ENCODE results near the gene ZFYVE26. TPM values are rescaled to one million over a fixed set of nuclear protein-coding genes. Genes with fewer than 3 reads are reported as not detected.
"Not testable (repeated sequence)": the region's sequence is repeated elsewhere in the genome, so short reads cannot be mapped to it uniquely, and the experiment has no call there.

The ZFYVE26 gene
- total and polyA plus RNA-seq, 7 experiments from 2014 or later, result 3.2 to 38.9 (median 25.8) TPM

GRCh38 chr14:67719866-67720265 is 96.5 kb downstream of the ZFYVE26 start:
- H3K9me3 Mint-ChIP-seq, result peaks cover 0 to 4% (median 0%) of the 10 kb centered on the region in 11 donors

GRCh38 chr14:67719385-67719784 is 97.0 kb downstream of the ZFYVE26 start:
- H3K27me3 Mint-ChIP-seq, result peaks cover 30 to 41% (median 34%) of the 10 kb centered on the region in 5 donors
- H3K36me3 Mint-ChIP-seq; ATAC-seq; H3K9me3 Mint-ChIP-seq; H3K36me3 ChIP-seq (ENCODE audit: control insufficient read depth in 2 of 3, insufficient read depth in 3 of 3, low read length in 3 of 3); H3K4me1 Mint-ChIP-seq; H3K27ac Mint-ChIP-seq; H3K4me3 ChIP-seq (ENCODE audit: low read length); H3K9me3 ChIP-seq (ENCODE audit: control insufficient read depth in 2 of 3, low read length in 3 of 3); intact Hi-C loops (cut with micrococcal nuclease); H3K27ac ChIP-seq (ENCODE audit: low read depth, low read length); H3K27me3 ChIP-seq (ENCODE audit: control insufficient read depth in 2 of 2, insufficient read depth in 2 of 2, low read length in 2 of 2); POLR2A ChIA-PET; CTCF ChIA-PET; H3K4me3 Mint-ChIP-seq; DNase-seq; H3K4me1 ChIP-seq (ENCODE audit: control insufficient read depth in 2 of 2, insufficient read depth in 2 of 2, low read length in 2 of 2): not testable (repeated sequence)

More at GRCh38 chr14:67719866-67720265, 96.5 kb downstream of the ZFYVE26 start:
- Histone ChIP-seq H3K9me3 (ENCODE audit: control insufficient read depth in 2 of 3, low read length in 3 of 3) (no peaks in the 10 kb centered on the region), H3K27me3 (ENCODE audit: control insufficient read depth in 2 of 2, insufficient read depth in 2 of 2, low read length in 2 of 2) (peaks cover 0 to 9% of the 10 kb centered on the region in 2 donors), H3K36me3 (ENCODE audit: control insufficient read depth in 2 of 3, insufficient read depth in 3 of 3, low read length in 3 of 3) (no peaks in the 10 kb centered on the region), H3K4me1 (ENCODE audit: control insufficient read depth in 2 of 2, insufficient read depth in 2 of 2, low read length in 2 of 2) (no peaks in the 10 kb centered on the region), H3K4me3 (ENCODE audit: low read length) (no peak overlapping the region), H3K27ac (ENCODE audit: low read depth, low read length) (no peak overlapping the region)
- intact Hi-C loops (cut with micrococcal nuclease), result no loop called here
- Mint-ChIP-seq H3K27me3 (peaks cover 34 to 42% (median 38%) of the 10 kb centered on the region in 5 donors), H3K4me3 (no peak overlapping the region), H3K4me1 (peaks cover 0 to 6% (median 3%) of the 10 kb centered on the region in 7 donors), H3K36me3 (no peaks in the 10 kb centered on the region), H3K27ac (no peak overlapping the region)
- no peak for DNase-seq
- ATAC-seq, result no peak
- POLR2A ChIA-PET, result no interaction called here
- CTCF ChIA-PET, result interaction anchor here (1.8 kb wide), 1 partner anchor 149 kb away, joined by 4 read pairs; no protein-coding TSS in a partner anchor

DNA sequence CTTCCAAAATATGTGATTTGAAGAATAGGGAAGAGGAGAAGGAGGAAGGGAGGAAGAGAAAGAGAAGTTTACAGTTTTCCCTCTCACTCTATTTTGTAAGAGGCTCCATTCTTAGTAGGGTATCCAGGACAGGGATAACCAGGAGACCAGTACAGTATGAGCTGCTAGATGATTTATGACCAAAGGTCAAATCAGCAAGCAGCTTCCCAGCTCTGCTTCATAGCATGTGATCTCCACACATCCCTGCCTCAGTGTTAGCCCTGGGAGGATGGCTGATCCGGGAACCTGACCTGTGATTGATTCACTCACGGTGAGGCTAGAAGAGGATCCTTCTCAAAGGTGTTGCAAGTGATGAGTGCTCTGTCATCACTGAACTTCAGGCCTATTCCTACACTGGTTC is 98.1 kb downstream of the ZFYVE26 start:
- H3K27ac ChIP-seq (ENCODE audit: low read depth, low read length), result no peak overlapping the region
- CTCF ChIA-PET, result no interaction called here
- POLR2A ChIA-PET, result no interaction called here

DNA sequence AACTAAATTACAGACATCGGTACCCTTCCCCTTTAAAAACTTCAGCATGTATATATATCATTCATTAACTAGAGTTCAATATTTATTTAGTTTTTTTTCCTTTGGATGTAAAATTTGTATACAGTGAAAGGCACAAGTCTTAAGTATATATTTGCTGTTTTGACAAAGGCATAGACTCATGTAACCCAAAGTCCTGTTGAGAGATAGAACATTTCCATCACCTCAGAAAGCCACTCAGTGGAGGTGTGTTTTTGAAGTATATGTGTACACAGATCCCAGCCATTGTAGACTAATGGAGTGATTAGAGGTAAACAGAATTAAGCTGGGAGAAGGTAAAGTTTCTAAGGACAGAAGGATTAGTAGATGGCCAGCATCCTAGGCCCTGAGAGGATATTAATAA is 99.3 kb downstream of the ZFYVE26 start:
- ATAC-seq (no peak), DNase-seq (no peak)
- ChIA-PET CTCF (no interaction called here), POLR2A (no interaction called here)
- intact Hi-C loops (cut with micrococcal nuclease), result no loop called here
- H3K27me3 Mint-ChIP-seq, result peaks cover 9 to 32% (median 14%) of the 10 kb centered on the region in 5 donors
- Histone ChIP-seq H3K4me3 (ENCODE audit: low read length) (no peak overlapping the region), H3K9me3 (ENCODE audit: control insufficient read depth in 2 of 3, low read length in 3 of 3) (no peaks in the 10 kb centered on the region), H3K36me3 (ENCODE audit: control insufficient read depth in 2 of 3, insufficient read depth in 3 of 3, low read length in 3 of 3) (no peaks in the 10 kb centered on the region), H3K27ac (ENCODE audit: low read depth, low read length) (no peak overlapping the region), H3K4me1 (ENCODE audit: control insufficient read depth in 2 of 2, insufficient read depth in 2 of 2, low read length in 2 of 2) (no peaks in the 10 kb centered on the region), H3K27me3 (ENCODE audit: control insufficient read depth in 2 of 2, insufficient read depth in 2 of 2, low read length in 2 of 2) (peaks cover 0 to 1% of the 10 kb centered on the region in 2 donors)
- H3K4me3 Mint-ChIP-seq, result no peak overlapping the region
- H3K27ac Mint-ChIP-seq, result no peak overlapping the region
- no peaks in the 10 kb centered on the region for H3K36me3 Mint-ChIP-seq
- H3K9me3 Mint-ChIP-seq, result peaks cover 0 to 4% (median 0%) of the 10 kb centered on the region in 11 donors
- H3K4me1 Mint-ChIP-seq, result no peaks in the 10 kb centered on the region

More for the DNA sequence above, 98.1 kb downstream of the ZFYVE26 start:
- H3K4me1 Mint-ChIP-seq, result peaks cover 0 to 6% (median 3%) of the 10 kb centered on the region in 7 donors
- Histone ChIP-seq H3K9me3 (ENCODE audit: control insufficient read depth in 2 of 3, low read length in 3 of 3) (no peaks in the 10 kb centered on the region), H3K36me3 (ENCODE audit: control insufficient read depth in 2 of 3, insufficient read depth in 3 of 3, low read length in 3 of 3) (no peaks in the 10 kb centered on the region), H3K4me1 (ENCODE audit: control insufficient read depth in 2 of 2, insufficient read depth in 2 of 2, low read length in 2 of 2) (no peaks in the 10 kb centered on the region), H3K4me3 (ENCODE audit: low read length) (no peak overlapping the region), H3K27me3 (ENCODE audit: control insufficient read depth in 2 of 2, insufficient read depth in 2 of 2, low read length in 2 of 2) (peaks cover 0 to 5% of the 10 kb centered on the region in 2 donors)
- DNase-seq, result no peak
- peaks cover 0 to 4% (median 0%) of the 10 kb centered on the region in 11 donors for H3K9me3 Mint-ChIP-seq
- ATAC-seq, result no peak
- intact Hi-C loops (cut with micrococcal nuclease), result no loop called here
- H3K36me3 Mint-ChIP-seq, result no peaks in the 10 kb centered on the region
- no peak overlapping the region for H3K27ac Mint-ChIP-seq
- peaks cover 20 to 40% (median 24%) of the 10 kb centered on the region in 5 donors for H3K27me3 Mint-ChIP-seq
- no peak overlapping the region for H3K4me3 Mint-ChIP-seq

DNA sequence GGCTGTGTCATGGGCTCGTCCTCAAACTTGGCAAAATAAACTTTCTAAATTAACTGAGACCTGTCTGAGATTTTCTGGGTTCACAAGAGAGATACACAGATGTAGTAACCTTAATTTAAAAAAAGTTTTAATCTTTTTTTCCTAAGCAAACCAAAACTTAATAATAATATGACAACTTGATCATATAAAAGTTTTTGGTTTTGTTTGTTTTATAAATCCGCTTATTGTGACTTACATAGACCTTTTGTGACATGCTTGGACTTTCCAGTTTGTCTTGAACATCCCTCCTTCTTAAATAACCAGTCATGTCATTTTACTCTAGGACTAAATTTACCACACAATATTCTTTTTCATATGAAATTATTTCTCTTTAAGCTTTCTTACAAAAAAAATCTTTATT is 106.2 kb downstream of the ZFYVE26 start:
- intact Hi-C loops (cut with micrococcal nuclease), result no loop called here
- Histone ChIP-seq H3K9me3 (ENCODE audit: control insufficient read depth in 2 of 3, low read length in 3 of 3) (no peaks in the 10 kb centered on the region), H3K27me3 (ENCODE audit: control insufficient read depth in 2 of 2, insufficient read depth in 2 of 2, low read length in 2 of 2) (no peaks in the 10 kb centered on the region), H3K4me1 (ENCODE audit: control insufficient read depth in 2 of 2, insufficient read depth in 2 of 2, low read length in 2 of 2) (no peaks in the 10 kb centered on the region), H3K4me3 (ENCODE audit: low read length) (no peak overlapping the region), H3K36me3 (ENCODE audit: control insufficient read depth in 2 of 3, insufficient read depth in 3 of 3, low read length in 3 of 3) (no peaks in the 10 kb centered on the region), H3K27ac (ENCODE audit: low read depth, low read length) (no peak overlapping the region)
- ChIA-PET POLR2A (no interaction called here), CTCF (interaction anchor here (0.7 to 1.4 kb wide), 3 partner anchors 90 to 378 kb away, joined by 3 read pairs; no protein-coding TSS in a partner anchor)
- Mint-ChIP-seq H3K9me3 (peaks cover 0 to 25% (median 4%) of the 10 kb centered on the region in 11 donors), H3K4me3 (no peak overlapping the region), H3K4me1 (no peaks in the 10 kb centered on the region), H3K27ac (no peak overlapping the region), H3K27me3 (peaks cover 0 to 11% (median 0%) of the 10 kb centered on the region in 5 donors), H3K36me3 (peaks cover 0 to 3% (median 0%) of the 10 kb centered on the region in 5 donors)
- no peak for DNase-seq
- ATAC-seq, result no peak

GRCh38 chr14:67709796-67710195 is 106.6 kb downstream of the ZFYVE26 start:
- H3K9me3 ChIP-seq (ENCODE audit: control insufficient read depth in 2 of 3, low read length in 3 of 3); H3K4me3 Mint-ChIP-seq; POLR2A ChIA-PET; H3K4me1 Mint-ChIP-seq; ATAC-seq; H3K4me1 ChIP-seq (ENCODE audit: control insufficient read depth in 2 of 2, insufficient read depth in 2 of 2, low read length in 2 of 2); H3K4me3 ChIP-seq (ENCODE audit: low read length); DNase-seq; H3K27ac Mint-ChIP-seq; H3K36me3 ChIP-seq (ENCODE audit: control insufficient read depth in 2 of 3, insufficient read depth in 3 of 3, low read length in 3 of 3); H3K27ac ChIP-seq (ENCODE audit: low read depth, low read length); H3K27me3 ChIP-seq (ENCODE audit: control insufficient read depth in 2 of 2, insufficient read depth in 2 of 2, low read length in 2 of 2); H3K36me3 Mint-ChIP-seq: not testable (repeated sequence)
- Mint-ChIP-seq H3K9me3 (peaks cover 0 to 25% (median 4%) of the 10 kb centered on the region in 11 donors), H3K27me3 (peaks cover 0 to 12% (median 0%) of the 10 kb centered on the region in 5 donors)
- CTCF ChIA-PET, result interaction anchor here (1.2 to 1.4 kb wide), 2 partner anchors 89 to 126 kb away, joined by 3 read pairs; no protein-coding TSS in a partner anchor
- intact Hi-C loops (cut with micrococcal nuclease), result loop anchor here in 1 of 2 donors (10.0 kb wide), 1 partner anchor 545 kb away; no protein-coding TSS in a partner anchor

GRCh38 chr14:67709346-67709745 is 107.0 kb downstream of the ZFYVE26 start:
- H3K27me3 ChIP-seq (ENCODE audit: control insufficient read depth in 2 of 2, insufficient read depth in 2 of 2, low read length in 2 of 2); ATAC-seq; H3K27ac ChIP-seq (ENCODE audit: low read depth, low read length); H3K27ac Mint-ChIP-seq; H3K9me3 ChIP-seq (ENCODE audit: control insufficient read depth in 2 of 3, low read length in 3 of 3); H3K36me3 ChIP-seq (ENCODE audit: control insufficient read depth in 2 of 3, insufficient read depth in 3 of 3, low read length in 3 of 3); H3K4me3 Mint-ChIP-seq; H3K4me1 Mint-ChIP-seq; DNase-seq; H3K4me1 ChIP-seq (ENCODE audit: control insufficient read depth in 2 of 2, insufficient read depth in 2 of 2, low read length in 2 of 2); POLR2A ChIA-PET; H3K36me3 Mint-ChIP-seq; H3K4me3 ChIP-seq (ENCODE audit: low read length): not testable (repeated sequence)
- intact Hi-C loops (cut with micrococcal nuclease), result loop anchor here in 1 of 2 donors (10.0 kb wide), 1 partner anchor 545 kb away; no protein-coding TSS in a partner anchor
- Mint-ChIP-seq H3K9me3 (peaks cover 0 to 25% (median 4%) of the 10 kb centered on the region in 11 donors), H3K27me3 (peaks cover 0 to 16% (median 0%) of the 10 kb centered on the region in 5 donors)
- CTCF ChIA-PET, result interaction anchor here (1.2 kb wide), 1 partner anchor 125 kb away, joined by 3 read pairs; no protein-coding TSS in a partner anchor
